Dendritic cell treated with granulocyte-macrophage colony-stimulating factor and Interleukin-4, amounts not matched to agents 40 ng/mL and 50 ng/mL, for 4 days (primary cell): ENCODE measurements around the gene ZNF576.
"Not testable (repeated sequence)": the region's sequence is repeated elsewhere in the genome, so short reads cannot be mapped to it uniquely, and the experiment has no call there.

ENCODE experiments used
- H3K27ac Mint-ChIP-seq: one replicate; pipeline ENCODE4 v1.8.0; 2022; ENCODE audit warnings: mild to moderate bottlenecking, mixed read lengths
- H3K27me3 Mint-ChIP-seq: one replicate; pipeline ENCODE4 v1.8.0; 2022; ENCODE audit warnings: mild to moderate bottlenecking, mixed read lengths
- H3K36me3 Mint-ChIP-seq: one replicate; pipeline ENCODE4 v1.8.0; 2022; ENCODE audit warnings: low read depth, mixed read lengths
- H3K4me1 Mint-ChIP-seq: one replicate; pipeline ENCODE4 v1.8.0; 2022; ENCODE audit warnings: low read depth, mixed read lengths
- H3K4me3 Mint-ChIP-seq: one replicate; pipeline ENCODE4 v1.8.0; 2022; ENCODE audit warnings: mild to moderate bottlenecking, moderate library complexity, mixed read lengths
- H3K9me3 Mint-ChIP-seq: one replicate; pipeline ENCODE4 v1.8.0; 2022; ENCODE audit warnings: mixed read lengths
- intact Hi-C: fragments of 100-400 bp; cut with micrococcal nuclease; formaldehyde crosslinking; loops from one replicate; pipeline ENCODE4 v1.15.0; 2022

The ZNF576 gene

GRCh38 chr19:43598445-43599240, 2.2 kb downstream of the ZNF576 start:
- no peaks in the 10 kb centered on the region for H3K27me3 Mint-ChIP-seq
- H3K27ac Mint-ChIP-seq: peak overlapping the region; percentile 47
- H3K4me3 Mint-ChIP-seq: no peak overlapping the region
- intact Hi-C loops: loop anchor here (5.0 to 10.0 kb wide), 2 partner anchors 36 to 154 kb away; no protein-coding TSS in a partner anchor
- peaks cover 34% of the 10 kb centered on the region for H3K4me1 Mint-ChIP-seq
- no peaks in the 10 kb centered on the region for H3K9me3 Mint-ChIP-seq
- peaks cover 69% of the 10 kb centered on the region for H3K36me3 Mint-ChIP-seq

- Mint-ChIP-seq H3K4me3 (no peak overlapping the region), H3K4me1 (peaks cover 29% of the 10 kb centered on the region), H3K9me3 (no peaks in the 10 kb centered on the region), H3K36me3 (peaks cover 61% of the 10 kb centered on the region), H3K27me3 (no peaks in the 10 kb centered on the region), H3K27ac (no peak overlapping the region)
- intact Hi-C loops: loop anchor here (5.0 to 10.0 kb wide), 2 partner anchors 37 to 155 kb away; no protein-coding TSS in a partner anchor
Observed at GRCh38 chr19:43599635-43600295, 3.4 kb downstream of the ZNF576 start.

GRCh38 chr19:43600326-43600725, 3.9 kb downstream of the ZNF576 start:
- Mint-ChIP-seq H3K4me1 (peaks cover 29% of the 10 kb centered on the region), H3K36me3 (peaks cover 56% of the 10 kb centered on the region)
- H3K9me3 Mint-ChIP-seq, H3K4me3 Mint-ChIP-seq, H3K27ac Mint-ChIP-seq, intact Hi-C loops, H3K27me3 Mint-ChIP-seq: not testable (repeated sequence)

- H3K4me1 Mint-ChIP-seq: peaks cover 6% of the 10 kb centered on the region
- intact Hi-C loops: no loop called here
- no peaks in the 10 kb centered on the region for H3K9me3 Mint-ChIP-seq
- H3K27ac Mint-ChIP-seq: no peak overlapping the region
- H3K27me3 Mint-ChIP-seq: no peaks in the 10 kb centered on the region
- peaks cover 31% of the 10 kb centered on the region for H3K36me3 Mint-ChIP-seq
- no peak overlapping the region for H3K4me3 Mint-ChIP-seq
Observed at GRCh38 chr19:43605875-43606568, 9.6 kb downstream of the ZNF576 start.

- Mint-ChIP-seq H3K9me3 (no peaks in the 10 kb centered on the region), H3K36me3 (peaks cover 30% of the 10 kb centered on the region), H3K27ac (no peak overlapping the region), H3K4me3 (no peak overlapping the region), H3K4me1 (peaks cover 6% of the 10 kb centered on the region), H3K27me3 (no peaks in the 10 kb centered on the region)
- intact Hi-C loops: no loop called here
Observed at GRCh38 chr19:43606569-43607229, 10.3 kb downstream of the ZNF576 start.

- peaks cover 30% of the 10 kb centered on the region for H3K36me3 Mint-ChIP-seq
- H3K4me1 Mint-ChIP-seq: peaks cover 6% of the 10 kb centered on the region
- H3K9me3 Mint-ChIP-seq: no peaks in the 10 kb centered on the region
- H3K27me3 Mint-ChIP-seq: no peaks in the 10 kb centered on the region
- H3K4me3 Mint-ChIP-seq: no peak overlapping the region
- intact Hi-C loops: no loop called here
- peak overlapping the region; percentile 37 for H3K27ac Mint-ChIP-seq
Observed at GRCh38 chr19:43607238-43608205, 11.1 kb downstream of the ZNF576 start.

- Mint-ChIP-seq H3K4me1 (peaks cover 6% of the 10 kb centered on the region), H3K27ac (no peak overlapping the region), H3K36me3 (peaks cover 49% of the 10 kb centered on the region), H3K9me3 (no peaks in the 10 kb centered on the region), H3K4me3 (no peak overlapping the region), H3K27me3 (no peaks in the 10 kb centered on the region)
- intact Hi-C loops: no loop called here
Observed at GRCh38 chr19:43609872-43610271, 13.5 kb downstream of the ZNF576 start.

GRCh38 chr19:43610493-43610892, 14.1 kb downstream of the ZNF576 start:
- H3K4me3 Mint-ChIP-seq: no peak overlapping the region
- H3K27me3 Mint-ChIP-seq: no peaks in the 10 kb centered on the region
- no peaks in the 10 kb centered on the region for H3K9me3 Mint-ChIP-seq
- H3K36me3 Mint-ChIP-seq: peaks cover 49% of the 10 kb centered on the region
- intact Hi-C loops: no loop called here
- no peak overlapping the region for H3K27ac Mint-ChIP-seq
- H3K4me1 Mint-ChIP-seq: peaks cover 6% of the 10 kb centered on the region

- Mint-ChIP-seq H3K27me3 (no peaks in the 10 kb centered on the region), H3K36me3 (peaks cover 47% of the 10 kb centered on the region), H3K4me3 (no peak within 1 kb of the TSS), H3K27ac (no peak within 1 kb of the TSS), H3K4me1 (peaks cover 6% of the 10 kb centered on the region), H3K9me3 (no peaks in the 10 kb centered on the region)
- intact Hi-C loops: no loop called here
Observed at GRCh38 chr19:43611788-43612187, 15.4 kb downstream of the ZNF576 start, which contains the start of gene SRRM5. TSS of gene SRRM5 (plus strand) at chr19:43612088. CDS start at chr19:43612122, 34 bp downstream.

GRCh38 chr19:43612374-43612773, 16.0 kb downstream of the ZNF576 start:
- H3K4me3 Mint-ChIP-seq: no peak overlapping the region
- no peaks in the 10 kb centered on the region for H3K9me3 Mint-ChIP-seq
- H3K4me1 Mint-ChIP-seq: peaks cover 2% of the 10 kb centered on the region
- H3K27me3 Mint-ChIP-seq: no peaks in the 10 kb centered on the region
- no peak overlapping the region for H3K27ac Mint-ChIP-seq
- intact Hi-C loops: no loop called here
- H3K36me3 Mint-ChIP-seq: peaks cover 42% of the 10 kb centered on the region

GRCh38 chr19:43616306-43616705, 19.9 kb downstream of the ZNF576 start:
- Mint-ChIP-seq H3K4me3 (no peak overlapping the region), H3K4me1 (peaks cover 20% of the 10 kb centered on the region), H3K36me3 (peaks cover 42% of the 10 kb centered on the region), H3K9me3 (no peaks in the 10 kb centered on the region), H3K27ac (no peak overlapping the region), H3K27me3 (no peaks in the 10 kb centered on the region)
- intact Hi-C loops: no loop called here

GRCh38 chr19:43616954-43617353, 20.6 kb downstream of the ZNF576 start:
- Mint-ChIP-seq H3K27me3 (no peaks in the 10 kb centered on the region), H3K9me3 (no peaks in the 10 kb centered on the region), H3K36me3 (peaks cover 35% of the 10 kb centered on the region), H3K4me1 (peaks cover 20% of the 10 kb centered on the region), H3K4me3 (no peak overlapping the region), H3K27ac (no peak overlapping the region)
- intact Hi-C loops: no loop called here

GRCh38 chr19:43618921-43619261, 22.5 kb downstream of the ZNF576 start:
- no peaks in the 10 kb centered on the region for H3K9me3 Mint-ChIP-seq
- peaks cover 16% of the 10 kb centered on the region for H3K36me3 Mint-ChIP-seq
- peak overlapping the region; percentile 97 for H3K27ac Mint-ChIP-seq
- peak overlapping the region; percentile 96 for H3K4me3 Mint-ChIP-seq
- peaks cover 20% of the 10 kb centered on the region for H3K4me1 Mint-ChIP-seq
- H3K27me3 Mint-ChIP-seq: no peaks in the 10 kb centered on the region
- intact Hi-C loops: loop anchor here (1.0 kb wide), 1 partner anchor 23 kb away; the partner anchor contains the start of genes IRGQ and ZNF576
